HepG2 (cell line): ENCODE data around the gene CRYAB. TPM values are rescaled to one million over a fixed set of nuclear protein-coding genes. Genes with fewer than 3 reads are reported as not detected.

Experiments
- ARNT2 ChIP-seq: sonication (generic); formaldehyde crosslinking; IDR thresholded peaks from 2 replicates; pipeline ENCODE4 v1.8.0; 2022; ENCODE audit warnings: mild to moderate bottlenecking, low read depth, missing genetic modification reagents, moderate library complexity
- CBX2 ChIP-seq, 2 experiments: fragments of 200-600 bp in 1 of 2; sonication (generic); formaldehyde crosslinking in 1 of 2; IDR thresholded peaks; 2 replicates each; pipeline versions ENCODE4 v1.7.0 to v1.8.1; 2018 to 2022; ENCODE audit warnings: low read depth in 2 of 2, low read length in 1 of 2, mild to moderate bottlenecking in 1 of 2, missing genetic modification reagents in 1 of 2
- FOXM1 ChIP-seq: sonication (generic); formaldehyde crosslinking; IDR thresholded peaks from 2 replicates; pipeline ENCODE4 v1.5.0; 2020; ENCODE audit warnings: missing genetic modification reagents
- LCORL ChIP-seq, 2 experiments: fragments of 450-650 bp in 1 of 2; sonication (generic) in 1 of 2; formaldehyde crosslinking in 1 of 2; IDR thresholded peaks; 2 replicates each; pipeline versions ENCODE4 v1.5.0 to v1.6.1; 2017 to 2020; ENCODE audit warnings: antibody characterized with exemption in 1 of 2, missing genetic modification reagents in 1 of 2
- MIER2 ChIP-seq: IDR thresholded peaks from 2 replicates; pipeline ENCODE4 v1.6.1; 2016; ENCODE audit warnings: missing biosample characterization, missing genetic modification reagents
- MTA3 ChIP-seq: sonication (generic); formaldehyde crosslinking; IDR thresholded peaks from 2 replicates; pipeline ENCODE4 v1.4.0; 2020; ENCODE audit warnings: missing genetic modification reagents
- NR2F1 ChIP-seq, 2 experiments: fragments of 450-650 bp in 1 of 2; formaldehyde crosslinking in 1 of 2; IDR thresholded peaks; 2 replicates each; pipeline versions ENCODE4 v1.5.0 to v1.6.1; 2016 to 2020; ENCODE audit warnings: mild to moderate bottlenecking in 1 of 2, missing compliant biosample characterization in 1 of 2, missing genetic modification reagents in 1 of 2, moderate library complexity in 1 of 2
- RBM39 ChIP-seq: fragments of 200-400 bp; formaldehyde crosslinking; IDR thresholded peaks from one replicate; pipeline ENCODE4 v1.6.1; 2018; ENCODE audit warnings: antibody characterized with exemption, mild to moderate bottlenecking, low read depth, low read length; ENCODE audit not compliant: poor library complexity, severe bottlenecking
- SATB2 ChIP-seq: sonication (generic); formaldehyde crosslinking; IDR thresholded peaks from 2 replicates; pipeline ENCODE4 v1.5.0; 2020; ENCODE audit warnings: missing genetic modification reagents
- SRY ChIP-seq: sonication (generic); formaldehyde crosslinking; IDR thresholded peaks from 2 replicates; pipeline ENCODE4 v1.8.0; 2022; ENCODE audit warnings: mild to moderate bottlenecking, missing genetic modification reagents
- WIZ ChIP-seq: sonication (generic); formaldehyde crosslinking; IDR thresholded peaks from 2 replicates; pipeline ENCODE4 v1.5.1; 2020; ENCODE audit warnings: mild to moderate bottlenecking, missing genetic modification reagents
- ZBTB8A ChIP-seq: sonication (generic); formaldehyde crosslinking; IDR thresholded peaks from 2 replicates; pipeline ENCODE4 v1.4.0; 2020; ENCODE audit warnings: mild to moderate bottlenecking, low read depth, missing genetic modification reagents, borderline replicate concordance
- ZNF232 ChIP-seq: sonication (generic); formaldehyde crosslinking; IDR thresholded peaks from 2 replicates; pipeline ENCODE4 v1.4.0; 2020; ENCODE audit warnings: missing genetic modification reagents, borderline replicate concordance
- ZNF496 ChIP-seq: sonication (generic); formaldehyde crosslinking; IDR thresholded peaks from 2 replicates; pipeline ENCODE4 v1.8.1; 2023; ENCODE audit warnings: mild to moderate bottlenecking, moderate library complexity, missing genetic modification reagents; ENCODE audit not compliant: insufficient replicate concordance
- ZNF670 ChIP-seq: sonication (generic); formaldehyde crosslinking; IDR thresholded peaks from 2 replicates; pipeline ENCODE4 v1.8.0; 2022; ENCODE audit warnings: mild to moderate bottlenecking, missing genetic modification reagents, borderline replicate concordance
- ZNF776 ChIP-seq: sonication (generic); formaldehyde crosslinking; IDR thresholded peaks from 2 replicates; pipeline ENCODE4 v1.4.0; 2020; ENCODE audit warnings: mild to moderate bottlenecking, missing genetic modification reagents
- polyA plus RNA-seq, 8 experiments: library from polyadenylated mRNA; depleted of rRNA in 3 of 8; stranded (reverse) in 7 of 8; unstranded in 1 of 8; fragments of >200 nt; fragmentation: Illumina TruSeq in 4 of 8; extraction: Trizol in 4 of 8; gene quantifications; 2 replicates each; pipeline versions ENCODE4 v1.2.1 to v1.2.3, GENCODE V29; 2011 to 2016; ENCODE audit warnings: low read depth in 4 of 8, missing spikeins in 1 of 8, mixed read lengths in 1 of 8; ENCODE audit not compliant: insufficient read depth in 1 of 8
- total RNA-seq, 5 experiments: library from RNA; depleted of rRNA; stranded (reverse); fragments of >200 nt; fragmentation: Illumina TruSeq; extraction: Trizol; gene quantifications; 2 replicates each; pipeline ENCODE4 v1.2.3, GENCODE V29; 2016; ENCODE audit warnings: low read depth in 1 of 5
- TF ChIP-seq, protein P1 (sequence below): sonication (generic); formaldehyde crosslinking; IDR thresholded peaks from 2 replicates; pipeline ENCODE4 v1.8.0; 2022; ENCODE audit warnings: mild to moderate bottlenecking, missing genetic modification reagents
- TF ChIP-seq, protein P2 (sequence below): sonication (generic); formaldehyde crosslinking; IDR thresholded peaks from 2 replicates; pipeline ENCODE4 v1.4.0; 2020; ENCODE audit warnings: missing genetic modification reagents
- TF ChIP-seq, protein P3 (sequence below): sonication (generic); formaldehyde crosslinking; IDR thresholded peaks from 2 replicates; pipeline ENCODE4 v1.4.0; 2020; ENCODE audit warnings: mild to moderate bottlenecking, missing genetic modification reagents, borderline replicate concordance
- TF ChIP-seq, protein P4 (sequence below): fragments of 450-650 bp; IDR thresholded peaks from 2 replicates; pipeline ENCODE4 v1.6.1; 2017
- TF ChIP-seq, protein P5 (sequence below): sonication (generic); formaldehyde crosslinking; IDR thresholded peaks from 2 replicates; pipeline ENCODE4 v1.4.0; 2020; ENCODE audit warnings: missing genetic modification reagents

The CRYAB gene
- total and polyA plus RNA-seq, 2 of the 13 experiments (the other 11 are each of a cell fraction or from before 2014, with no cell fraction given): 0.55 to 1.1 TPM

DNA sequence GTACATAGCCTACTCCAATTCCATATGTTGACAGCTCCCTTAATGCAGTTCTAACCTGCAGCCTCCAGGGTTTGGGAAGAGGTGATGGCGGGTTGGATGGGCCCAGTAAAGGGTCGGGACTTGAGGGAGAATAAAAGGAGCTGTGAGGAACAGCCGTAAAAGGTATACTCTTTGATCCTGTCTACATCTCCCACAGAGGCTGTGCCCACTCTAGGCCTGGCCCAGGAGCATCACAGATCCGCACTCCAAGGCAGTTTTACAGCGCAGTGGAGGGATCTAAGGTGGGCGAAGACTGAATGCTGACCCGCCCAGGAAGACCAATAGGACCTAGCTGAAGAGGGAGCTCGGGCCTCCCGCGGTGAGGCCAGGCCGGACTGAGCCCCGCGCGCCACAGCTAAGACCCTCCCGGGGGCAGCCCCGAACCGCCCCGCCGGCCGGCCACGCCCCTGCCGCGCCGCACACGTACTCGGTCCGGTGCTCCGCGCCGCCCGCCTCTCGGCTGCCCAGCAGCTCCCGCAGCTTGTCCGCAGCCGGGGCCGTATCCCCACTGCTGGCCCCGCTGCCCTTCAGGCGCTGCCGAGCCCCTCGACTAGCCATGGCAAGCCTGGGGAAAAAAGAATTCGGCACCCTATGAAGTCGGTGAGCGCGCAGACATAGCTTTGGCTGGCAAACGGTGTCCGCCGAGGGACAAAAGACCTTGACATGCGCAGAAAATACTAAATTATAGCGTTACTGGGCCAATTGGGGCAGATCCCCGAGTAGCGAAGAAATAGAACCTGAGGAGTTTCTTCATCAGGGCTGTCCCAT lies 40.5 kb downstream of the CRYAB start, which contains the start of gene ALG9 (continued):
- TF ChIP-seq MTA3 (CRISPR knock-in tag): no peak
- peak; percentile 65; the same call in 1 of the 2 replicates for TF ChIP-seq ZNF776 (CRISPR knock-in tag)
- no peak; the same call in 1 of the 2 replicates for TF ChIP-seq SRY (CRISPR knock-in tag)
- peak; percentile 35; the same call in 1 of the 2 replicates for TF ChIP-seq ARNT2
- TF ChIP-seq, protein P1, sequence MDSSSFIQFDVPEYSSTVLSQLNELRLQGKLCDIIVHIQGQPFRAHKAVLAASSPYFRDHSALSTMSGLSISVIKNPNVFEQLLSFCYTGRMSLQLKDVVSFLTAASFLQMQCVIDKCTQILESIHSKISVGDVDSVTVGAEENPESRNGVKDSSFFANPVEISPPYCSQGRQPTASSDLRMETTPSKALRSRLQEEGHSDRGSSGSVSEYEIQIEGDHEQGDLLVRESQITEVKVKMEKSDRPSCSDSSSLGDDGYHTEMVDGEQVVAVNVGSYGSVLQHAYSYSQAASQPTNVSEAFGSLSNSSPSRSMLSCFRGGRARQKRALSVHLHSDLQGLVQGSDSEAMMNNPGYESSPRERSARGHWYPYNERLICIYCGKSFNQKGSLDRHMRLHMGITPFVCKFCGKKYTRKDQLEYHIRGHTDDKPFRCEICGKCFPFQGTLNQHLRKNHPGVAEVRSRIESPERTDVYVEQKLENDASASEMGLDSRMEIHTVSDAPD (CRISPR knock-in tag): peak; percentile 75; the same call in 1 of the 2 replicates
- no peak for TF ChIP-seq ZNF670 (CRISPR knock-in tag)
- TF ChIP-seq ZNF232: peak; percentile 45; the same call in 1 of the 2 replicates
- TF ChIP-seq CBX2 (IDR thresholded peaks at IDR 0.05; ENCODE audit: low read depth, low read length): no peak
- TF ChIP-seq CBX2 (CRISPR knock-in tag; IDR thresholded peaks at IDR 0.05; ENCODE audit: low read depth): 0 out of 2 replicates have a peak, but pooled peaks have one; percentile 18
- TF ChIP-seq FOXM1 (CRISPR knock-in tag): no peak
- TF ChIP-seq SATB2 (CRISPR knock-in tag): 0 out of 2 replicates have a peak, but pooled peaks have one; percentile 22
- no peak for TF ChIP-seq NR2F1 (CRISPR knock-in tag; IDR thresholded peaks at IDR 0.05)
- TF ChIP-seq, protein P2, sequence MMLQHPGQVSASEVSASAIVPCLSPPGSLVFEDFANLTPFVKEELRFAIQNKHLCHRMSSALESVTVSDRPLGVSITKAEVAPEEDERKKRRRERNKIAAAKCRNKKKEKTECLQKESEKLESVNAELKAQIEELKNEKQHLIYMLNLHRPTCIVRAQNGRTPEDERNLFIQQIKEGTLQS (CRISPR knock-in tag): no peak; the same call in 1 of the 2 replicates
- TF ChIP-seq, protein P3, sequence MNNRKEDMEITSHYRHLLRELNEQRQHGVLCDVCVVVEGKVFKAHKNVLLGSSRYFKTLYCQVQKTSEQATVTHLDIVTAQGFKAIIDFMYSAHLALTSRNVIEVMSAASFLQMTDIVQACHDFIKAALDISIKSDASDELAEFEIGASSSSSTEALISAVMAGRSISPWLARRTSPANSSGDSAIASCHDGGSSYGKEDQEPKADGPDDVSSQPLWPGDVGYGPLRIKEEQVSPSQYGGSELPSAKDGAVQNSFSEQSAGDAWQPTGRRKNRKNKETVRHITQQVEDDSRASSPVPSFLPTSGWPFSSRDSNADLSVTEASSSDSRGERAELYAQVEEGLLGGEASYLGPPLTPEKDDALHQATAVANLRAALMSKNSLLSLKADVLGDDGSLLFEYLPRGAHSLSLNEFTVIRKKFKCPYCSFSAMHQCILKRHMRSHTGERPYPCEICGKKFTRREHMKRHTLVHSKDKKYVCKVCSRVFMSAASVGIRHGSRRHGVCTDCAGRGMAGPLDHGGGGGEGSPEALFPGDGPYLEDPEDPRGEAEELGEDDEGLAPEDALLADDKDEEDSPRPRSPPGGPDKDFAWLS (CRISPR knock-in tag): no peak
- no peak for TF ChIP-seq ZNF496 (CRISPR knock-in tag)
- no peak for TF ChIP-seq ZBTB8A
- TF ChIP-seq WIZ (CRISPR knock-in tag): no peak
- no peak for TF ChIP-seq LCORL (IDR thresholded peaks at IDR 0.05)
- no peak for TF ChIP-seq LCORL (CRISPR knock-in tag; IDR thresholded peaks at IDR 0.05)
- TF ChIP-seq, protein P4, sequence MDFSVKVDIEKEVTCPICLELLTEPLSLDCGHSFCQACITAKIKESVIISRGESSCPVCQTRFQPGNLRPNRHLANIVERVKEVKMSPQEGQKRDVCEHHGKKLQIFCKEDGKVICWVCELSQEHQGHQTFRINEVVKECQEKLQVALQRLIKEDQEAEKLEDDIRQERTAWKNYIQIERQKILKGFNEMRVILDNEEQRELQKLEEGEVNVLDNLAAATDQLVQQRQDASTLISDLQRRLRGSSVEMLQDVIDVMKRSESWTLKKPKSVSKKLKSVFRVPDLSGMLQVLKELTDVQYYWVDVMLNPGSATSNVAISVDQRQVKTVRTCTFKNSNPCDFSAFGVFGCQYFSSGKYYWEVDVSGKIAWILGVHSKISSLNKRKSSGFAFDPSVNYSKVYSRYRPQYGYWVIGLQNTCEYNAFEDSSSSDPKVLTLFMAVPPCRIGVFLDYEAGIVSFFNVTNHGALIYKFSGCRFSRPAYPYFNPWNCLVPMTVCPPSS: no peak
- TF ChIP-seq RBM39: peak; percentile 72
- TF ChIP-seq, protein P5, sequence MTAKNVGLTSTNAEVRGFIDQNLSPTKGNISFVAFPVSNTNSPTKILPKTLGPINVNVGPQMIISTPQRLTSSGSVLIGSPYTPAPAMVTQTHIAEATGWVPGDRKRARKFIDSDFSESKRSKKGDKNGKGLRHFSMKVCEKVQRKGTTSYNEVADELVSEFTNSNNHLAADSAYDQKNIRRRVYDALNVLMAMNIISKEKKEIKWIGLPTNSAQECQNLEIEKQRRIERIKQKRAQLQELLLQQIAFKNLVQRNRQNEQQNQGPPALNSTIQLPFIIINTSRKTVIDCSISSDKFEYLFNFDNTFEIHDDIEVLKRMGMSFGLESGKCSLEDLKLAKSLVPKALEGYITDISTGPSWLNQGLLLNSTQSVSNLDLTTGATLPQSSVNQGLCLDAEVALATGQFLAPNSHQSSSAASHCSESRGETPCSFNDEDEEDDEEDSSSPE (CRISPR knock-in tag): peak; percentile 60; the same call in 1 of the 2 replicates
- TF ChIP-seq MIER2 (CRISPR knock-in tag): no peak
